Natural killer cell (primary cell): ENCODE data around the gene AGFG1. TPM values are rescaled to one million over a fixed set of nuclear protein-coding genes. Genes with fewer than 3 reads are reported as not detected.

Experiments used
- ATAC-seq, 3 donors: fragments of 150-1000 bp in 2 of 3; fragments of 200-7000 bp in 1 of 3; cut with Tn5 transposase; 1 replicate in 1 of 3; 2 replicates in 2 of 3; pipeline ENCODE4 v1.10.0; 2021; ENCODE audit warnings: mild to moderate bottlenecking in 2 of 3, moderate library complexity in 2 of 3
- DNase-seq, 2 donors: peaks; one replicate each; pipeline versions ENCODE4 v3.0.0 to v3.0.0-alpha.2; 2013 to 2021; ENCODE audit warnings: mixed read lengths in 1 of 2
- H3K27ac ChIP-seq: one replicate; pipeline ENCODE4 v1.5.1; 2013; ENCODE audit warnings: mild to moderate bottlenecking, low read length
- H3K27me3 ChIP-seq: one replicate; pipeline ENCODE4 v1.6.1; 2013; ENCODE audit warnings: low read length; ENCODE audit not compliant: control insufficient read depth, insufficient read depth
- H3K36me3 ChIP-seq: one replicate; pipeline ENCODE4 v1.6.1; 2013; ENCODE audit warnings: low read length; ENCODE audit not compliant: control insufficient read depth, insufficient read depth
- H3K4me1 ChIP-seq: one replicate; pipeline ENCODE4 v1.6.1; 2013; ENCODE audit warnings: low read length; ENCODE audit not compliant: control insufficient read depth, insufficient read depth
- H3K4me3 ChIP-seq: one replicate; pipeline ENCODE4 v1.5.1; 2013; ENCODE audit warnings: low read length
- H3K9me3 ChIP-seq: one replicate; pipeline ENCODE4 v1.6.1; 2013; ENCODE audit warnings: low read length; ENCODE audit not compliant: control insufficient read depth, insufficient read depth
- H3K27ac Mint-ChIP-seq, 2 donors: one replicate each; pipeline ENCODE4 v1.8.0; 2022; ENCODE audit warnings: mild to moderate bottlenecking in 2 of 2, mixed read lengths in 2 of 2, moderate library complexity in 1 of 2
- H3K27me3 Mint-ChIP-seq, 2 donors: one replicate each; pipeline ENCODE4 v1.8.0; 2022; ENCODE audit warnings: low read depth in 2 of 2, mixed read lengths in 2 of 2
- H3K36me3 Mint-ChIP-seq: one replicate; pipeline ENCODE4 v1.8.0; 2022; ENCODE audit warnings: mixed read lengths
- H3K4me1 Mint-ChIP-seq, 2 donors: one replicate each; pipeline ENCODE4 v1.8.0; 2022; ENCODE audit warnings: mixed read lengths in 2 of 2
- H3K4me3 Mint-ChIP-seq: one replicate; pipeline ENCODE4 v1.8.0; 2022; ENCODE audit warnings: mild to moderate bottlenecking, moderate library complexity, mixed read lengths
- H3K9me3 Mint-ChIP-seq, 2 donors: one replicate each; pipeline ENCODE4 v1.8.0; 2022; ENCODE audit warnings: mixed read lengths in 2 of 2
- CTCF ChIP-seq: fragments of 200-600 bp; IDR thresholded peaks from one replicate; pipeline ENCODE4 v1.8.0; 2022; ENCODE audit warnings: antibody characterized with exemption
- WGBS: methylation state at CpG from one replicate; pipeline ENCODE4 v1.1.7; 2013; ENCODE audit warnings: missing lambda C conversion rate; ENCODE audit not compliant: insufficient coverage; 5-methylcytosine and 5-hydroxymethylcytosine counted together
- intact Hi-C: fragments of 100-400 bp; cut with micrococcal nuclease; formaldehyde crosslinking; loops from one replicate; pipeline ENCODE4 v1.14.2; 2022
- total RNA-seq, 4 donors: library from RNA; stranded (reverse); fragments of 120-200 nt in 1 of 4; gene quantifications; one replicate each; pipeline versions ENCODE4 v1.2.3 to v1.2.4, GENCODE V29; 2013 to 2022

Gene AGFG1
- total RNA-seq, 3 donors from 2014 or later (not counting 1 experiment from before 2014, with no cell fraction given), result 65.0 to 71.6 (median 67.3) TPM

GRCh38 chr2:227545990-227546389, 74.0 kb downstream of the AGFG1 start:
- Histone ChIP-seq H3K27me3 (no peaks in the 10 kb centered on the region), H3K4me3 (no peak overlapping the region), H3K36me3 (peaks cover 18% of the 10 kb centered on the region), H3K9me3 (no peaks in the 10 kb centered on the region), H3K27ac (no peak overlapping the region), H3K4me1 (no peaks in the 10 kb centered on the region)
- intact Hi-C loops, result no loop called here
- H3K4me1 Mint-ChIP-seq, result peaks cover 18 to 31% of the 10 kb centered on the region in 2 donors
- DNase-seq (peak in 1 of 2 donors; percentile 12), ATAC-seq (no peak)
- H3K9me3 Mint-ChIP-seq, result no peaks in the 10 kb centered on the region
- peaks cover 28% of the 10 kb centered on the region for H3K36me3 Mint-ChIP-seq
- H3K4me3 Mint-ChIP-seq, result no peak overlapping the region
- H3K27ac Mint-ChIP-seq, result no peak overlapping the region
- WGBS, result 96% methylated on average over 11 of the region's 11 CpGs
- no peak for TF ChIP-seq CTCF
- no peaks in the 10 kb centered on the region for H3K27me3 Mint-ChIP-seq

- H3K36me3 Mint-ChIP-seq, result peaks cover 18% of the 10 kb centered on the region
- TF ChIP-seq CTCF, result no peak
These were observed 79.9 kb downstream of the AGFG1 start for GRCh38 chr2:227551836-227552235.

GRCh38 chr2:227562581-227562980, 90.6 kb downstream of the AGFG1 start:
- Mint-ChIP-seq H3K4me3 (no peak overlapping the region), H3K9me3 (no peaks in the 10 kb centered on the region), H3K27ac (no peak overlapping the region), H3K4me1 (no peaks in the 10 kb centered on the region), H3K36me3 (no peaks in the 10 kb centered on the region), H3K27me3 (no peaks in the 10 kb centered on the region)
- H3K4me3 ChIP-seq, result no peak overlapping the region
- DNase-seq (no peak), ATAC-seq (no peak)
- H3K9me3 ChIP-seq, result no peaks in the 10 kb centered on the region
- H3K4me1 ChIP-seq, result no peaks in the 10 kb centered on the region
- no peaks in the 10 kb centered on the region for H3K27me3 ChIP-seq
- no peak for TF ChIP-seq CTCF
- H3K27ac ChIP-seq, result no peak overlapping the region
- H3K36me3 ChIP-seq, result peaks cover 3% of the 10 kb centered on the region
- intact Hi-C loops, result no loop called here

More at GRCh38 chr2:227551836-227552235, 79.9 kb downstream of the AGFG1 start:
- ATAC-seq (no peak), DNase-seq (no peak)
- H3K27me3 ChIP-seq, result no peaks in the 10 kb centered on the region
- no peaks in the 10 kb centered on the region for H3K4me1 ChIP-seq
- no peak overlapping the region for H3K4me3 Mint-ChIP-seq
- intact Hi-C loops, result no loop called here
- H3K9me3 ChIP-seq, result no peaks in the 10 kb centered on the region
- H3K27me3 Mint-ChIP-seq, result no peaks in the 10 kb centered on the region
- no peaks in the 10 kb centered on the region for H3K9me3 Mint-ChIP-seq
- peaks cover 51% of the 10 kb centered on the region for H3K36me3 ChIP-seq
- no peak overlapping the region for H3K27ac Mint-ChIP-seq
- H3K27ac ChIP-seq, result no peak overlapping the region
- 98% methylated on average over 2 of the region's 3 CpGs for WGBS
- peaks cover 0 to 10% of the 10 kb centered on the region in 2 donors for H3K4me1 Mint-ChIP-seq
- no peak overlapping the region for H3K4me3 ChIP-seq

GRCh38 chr2:227565080-227565479, 93.1 kb downstream of the AGFG1 start:
- Mint-ChIP-seq H3K9me3 (no peaks in the 10 kb centered on the region), H3K27me3 (no peaks in the 10 kb centered on the region), H3K36me3 (no peaks in the 10 kb centered on the region), H3K4me1 (peaks cover 0 to under 1% of the 10 kb centered on the region in 2 donors), H3K4me3 (no peak overlapping the region), H3K27ac (no peak overlapping the region)
- peaks cover 3% of the 10 kb centered on the region for H3K36me3 ChIP-seq
- no peak for TF ChIP-seq CTCF
- intact Hi-C loops, result no loop called here
- H3K4me1 ChIP-seq, result no peaks in the 10 kb centered on the region
- no peak overlapping the region for H3K27ac ChIP-seq
- no peaks in the 10 kb centered on the region for H3K9me3 ChIP-seq
- no peak for ATAC-seq
- 100% methylated on average over 1 of the region's 1 CpG for whole genome bisulfite sequencing
- no peaks in the 10 kb centered on the region for H3K27me3 ChIP-seq
- H3K4me3 ChIP-seq, result no peak overlapping the region
- no peak for DNase-seq
